ENCODE data around the gene FSIP1.

The FSIP1 gene

GRCh38 chr15:39720081-39720480 lies 62.6 kb downstream of the FSIP1 start:
- no peak for DNase-seq (ENCODE audit: low read depth in 2 of 2)

DNA sequence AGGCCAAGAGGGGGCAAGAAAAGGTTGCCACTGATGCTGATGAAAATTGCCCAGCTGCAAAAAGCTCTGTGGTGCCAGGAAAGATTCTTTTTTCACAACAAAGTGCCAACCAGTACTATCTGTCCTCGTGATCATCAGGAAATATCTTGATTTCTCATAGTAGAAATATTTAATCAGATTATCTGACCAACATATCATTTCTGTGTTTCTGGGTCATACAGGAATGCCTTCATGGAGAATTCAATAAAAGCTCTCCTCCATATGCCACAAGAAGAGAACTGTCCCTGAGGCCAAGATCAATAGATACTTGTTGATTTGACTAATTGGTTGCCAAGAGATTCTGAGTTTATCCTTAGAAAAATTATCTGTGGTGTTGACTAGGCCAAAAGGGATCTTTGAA lies 63.5 kb downstream of the FSIP1 start:
- DNase-seq (ENCODE audit: low read depth in 2 of 2), result no peak

- no peak for DNase-seq (ENCODE audit: low read depth in 2 of 2)
Measured at GRCh38 chr15:39717134-39717533, 65.5 kb downstream of the FSIP1 start.

DNA sequence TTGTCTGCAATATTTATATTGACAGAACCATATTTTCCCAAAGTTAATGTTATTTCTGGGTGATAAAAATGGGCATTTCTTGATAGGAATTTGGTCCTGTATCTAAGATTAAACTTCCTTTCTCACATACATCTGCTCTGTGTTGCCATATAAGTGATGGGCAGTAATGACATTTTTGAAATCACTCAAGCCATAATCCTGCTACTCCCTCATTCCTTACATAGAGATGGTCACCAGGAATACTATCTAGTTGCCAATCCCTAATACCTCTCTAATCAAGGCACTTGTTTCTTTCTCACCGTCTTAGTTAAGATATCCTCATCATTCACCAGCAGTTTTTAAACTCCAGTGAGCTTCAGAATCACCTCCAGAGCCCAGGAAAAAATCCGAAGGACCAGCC lies 68.4 kb downstream of the FSIP1 start:
- DNase-seq (ENCODE audit: low read depth in 2 of 2), result no peak

DNA sequence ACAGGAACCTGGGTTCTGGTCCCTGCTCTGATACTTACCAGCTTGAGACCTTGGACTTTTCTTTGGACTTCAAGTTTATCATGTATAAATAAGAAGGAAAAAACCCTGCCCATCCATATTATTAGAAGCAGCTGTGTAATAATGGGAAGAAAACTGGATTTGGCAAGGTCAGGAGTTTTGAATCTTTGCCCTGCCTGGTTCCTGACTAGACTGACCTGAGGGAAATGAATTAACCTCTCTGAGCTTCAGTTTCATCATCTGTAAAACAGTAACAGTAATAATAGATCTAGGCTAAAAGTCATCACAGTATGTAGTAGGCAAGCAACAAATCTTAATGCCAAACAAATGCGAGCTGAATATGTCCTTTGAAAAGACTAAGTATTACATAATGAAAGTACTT lies 68.8 kb downstream of the FSIP1 start:
- DNase-seq (ENCODE audit: low read depth in 2 of 2), result no peak

GRCh38 chr15:39710681-39711080 lies 72.0 kb downstream of the FSIP1 start:
- DNase-seq (ENCODE audit: low read depth in 2 of 2), result no peak

GRCh38 chr15:39709941-39710340 lies 72.7 kb downstream of the FSIP1 start:
- DNase-seq (ENCODE audit: low read depth in 2 of 2), result no peak

- no peak for DNase-seq (ENCODE audit: low read depth in 2 of 2)
Measured at GRCh38 chr15:39706206-39706605, 76.4 kb downstream of the FSIP1 start.

- no peak for DNase-seq (ENCODE audit: low read depth in 2 of 2)
Measured at GRCh38 chr15:39704689-39705088, 78.0 kb downstream of the FSIP1 start.

DNA sequence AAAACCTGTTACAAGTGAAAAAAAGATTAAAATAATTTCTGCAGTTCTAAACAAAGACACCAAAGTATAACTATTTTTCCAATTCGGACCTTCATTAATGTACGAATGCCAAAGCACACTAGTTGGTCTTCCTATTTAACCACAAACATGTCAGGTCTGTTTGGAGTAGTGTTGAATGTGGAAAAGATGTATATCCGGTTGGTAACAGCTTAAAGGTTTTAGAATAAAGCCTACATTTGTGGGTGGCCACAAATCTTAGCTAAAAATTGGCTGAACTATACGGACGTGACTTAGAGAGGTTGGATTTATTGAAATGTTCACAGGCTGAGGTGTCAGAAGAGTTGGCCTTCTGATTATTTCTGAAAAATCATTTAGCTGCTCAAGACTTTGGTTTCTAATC lies 78.4 kb downstream of the FSIP1 start:
- no peak for DNase-seq (ENCODE audit: low read depth in 2 of 2)

DNA sequence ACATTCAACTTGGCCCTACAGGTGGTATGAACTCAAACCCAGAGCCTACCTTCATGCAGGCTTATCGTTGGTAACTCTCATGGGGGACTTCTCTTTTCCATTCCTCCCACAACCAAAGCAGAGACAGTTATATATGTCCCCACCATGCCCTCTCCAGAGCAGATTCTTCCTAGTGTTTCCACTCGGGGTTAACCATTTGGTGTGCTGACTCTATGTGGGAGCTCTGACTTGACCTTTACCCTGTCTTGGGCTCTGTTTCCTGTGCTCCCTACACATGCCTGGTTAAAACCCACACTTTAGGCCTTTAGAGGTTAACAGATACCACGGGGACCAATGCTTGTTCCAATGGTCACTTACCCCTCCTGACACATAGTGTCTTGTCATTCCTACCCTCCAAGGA lies 80.7 kb downstream of the FSIP1 start:
- no peak for DNase-seq (ENCODE audit: low read depth in 2 of 2)

- no peak for DNase-seq (ENCODE audit: low read depth in 2 of 2)
Measured at GRCh38 chr15:39700375-39700700, 82.3 kb downstream of the FSIP1 start.

DNA sequence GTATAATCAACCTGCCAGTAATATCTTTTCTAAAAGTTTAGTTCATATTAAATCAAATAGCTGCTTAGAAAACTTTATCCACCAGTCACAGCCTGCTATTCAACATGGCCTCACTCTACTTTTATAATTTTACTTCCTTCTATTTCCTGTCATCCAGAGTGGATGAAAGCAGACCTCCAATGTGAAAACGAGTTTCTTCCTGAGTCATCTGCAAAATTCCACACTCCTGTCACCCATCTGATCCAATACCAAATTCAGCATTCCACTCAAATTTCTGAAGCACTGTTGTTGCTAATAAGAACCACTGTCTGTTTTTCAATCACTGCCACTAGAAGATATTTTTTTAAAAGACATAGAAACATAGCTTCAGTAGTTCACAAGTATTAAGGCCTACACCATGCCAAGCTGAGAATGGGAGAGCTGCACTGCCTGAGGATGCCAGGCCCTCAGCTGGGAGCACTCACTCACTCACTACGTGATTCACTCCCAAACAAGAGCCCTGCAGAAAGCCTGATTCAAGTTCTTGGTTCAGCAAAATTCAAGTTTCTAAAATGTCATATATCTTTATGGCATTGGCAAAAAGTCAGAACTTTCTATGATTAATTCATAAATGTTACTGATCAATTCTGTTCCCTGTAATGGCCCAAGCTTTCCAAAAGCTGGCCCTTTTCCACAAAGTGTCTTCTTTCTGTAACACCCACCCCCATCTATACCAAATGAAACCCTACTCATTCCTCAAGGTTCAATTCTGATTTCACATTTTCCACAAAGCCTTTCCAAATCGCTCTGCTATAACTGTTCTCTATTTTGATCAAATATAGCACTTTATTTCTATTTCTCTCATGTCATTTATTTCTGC lies 82.9 kb downstream of the FSIP1 start:
- DNase-seq (ENCODE audit: low read depth in 2 of 2), result no peak

DNA sequence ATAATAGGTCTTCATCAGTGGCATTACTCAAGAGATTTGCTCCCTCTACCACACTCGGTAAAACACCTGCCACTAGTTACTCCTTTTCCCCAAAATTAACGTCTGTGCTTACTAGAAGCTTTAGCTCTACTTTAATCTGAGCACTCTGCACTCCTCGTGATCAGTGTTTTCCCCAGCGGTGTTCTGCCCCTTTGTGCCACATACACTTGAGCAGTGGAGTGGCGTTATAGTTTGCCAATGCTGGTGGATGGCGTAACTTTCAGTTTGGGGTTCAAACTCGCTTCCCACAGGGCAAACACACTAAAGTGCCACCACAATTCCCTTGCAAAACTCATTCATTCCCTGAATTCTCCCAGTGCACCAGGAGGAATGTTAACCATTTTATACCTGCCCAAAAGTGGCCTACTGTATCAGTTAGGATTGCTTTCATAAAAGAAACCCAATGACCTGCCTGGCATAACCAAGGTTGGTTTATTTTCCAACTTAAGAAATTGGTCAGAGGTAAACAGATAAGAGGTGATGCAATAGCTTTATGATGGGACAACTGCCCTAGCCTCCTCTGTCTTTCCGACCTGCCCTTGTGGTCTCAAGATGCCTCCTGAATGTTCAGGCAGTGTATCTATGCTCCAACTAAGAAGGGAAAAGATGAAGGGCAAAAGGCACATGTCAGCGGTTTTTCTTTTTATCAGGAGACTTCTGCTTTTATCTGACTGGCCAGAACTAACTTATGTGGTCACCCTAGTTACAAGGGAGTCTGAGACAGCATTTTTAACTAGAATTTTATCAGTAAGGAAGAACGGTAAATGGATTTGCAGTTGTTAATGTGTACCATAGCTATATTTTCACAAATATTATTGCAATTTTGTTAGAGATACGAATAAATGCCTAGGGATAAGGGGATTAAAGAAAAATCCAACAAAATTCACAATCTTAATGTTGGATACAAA lies 83.9 kb downstream of the FSIP1 start:
- no peak for DNase-seq (ENCODE audit: low read depth in 2 of 2)

DNA sequence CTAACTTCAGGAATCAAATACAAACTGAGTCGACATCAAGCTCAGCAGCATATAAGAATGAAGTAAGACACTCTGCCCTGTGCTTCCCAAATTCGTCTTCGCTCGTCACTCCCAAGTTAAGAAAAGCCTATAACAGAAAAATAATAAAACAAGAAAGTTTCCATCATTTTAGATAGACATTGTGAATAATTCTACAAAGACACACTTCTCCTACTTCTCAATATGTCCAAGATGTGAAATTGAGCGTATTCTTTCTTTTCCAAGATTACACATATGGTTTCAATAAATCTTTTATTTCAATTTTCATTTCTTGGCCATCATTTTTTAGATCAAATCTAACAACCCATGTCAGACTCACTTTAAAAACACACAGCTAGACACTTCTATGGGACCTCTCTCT lies 85.1 kb downstream of the FSIP1 start:
- no peak for DNase-seq (ENCODE audit: low read depth in 2 of 2)

DNA sequence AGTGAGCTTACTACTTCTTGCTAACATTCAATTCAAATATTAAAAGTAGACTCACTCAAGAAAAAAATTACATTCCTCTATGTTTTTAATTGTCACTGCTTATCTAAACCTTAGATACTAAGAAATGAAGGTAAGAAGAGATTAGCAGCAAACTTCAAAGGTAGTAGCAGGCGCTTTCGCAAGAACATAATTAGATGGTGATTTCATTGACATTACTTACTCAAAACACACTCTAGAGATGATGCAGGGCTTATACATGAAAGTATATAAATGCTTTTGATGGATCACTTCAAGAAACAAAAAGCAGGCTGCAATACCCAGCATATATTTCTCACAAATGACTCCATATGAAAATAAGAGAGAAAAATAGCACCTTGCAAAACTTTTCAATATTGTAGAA lies 86.8 kb downstream of the FSIP1 start:
- no peak for DNase-seq (ENCODE audit: low read depth in 2 of 2)

DNA sequence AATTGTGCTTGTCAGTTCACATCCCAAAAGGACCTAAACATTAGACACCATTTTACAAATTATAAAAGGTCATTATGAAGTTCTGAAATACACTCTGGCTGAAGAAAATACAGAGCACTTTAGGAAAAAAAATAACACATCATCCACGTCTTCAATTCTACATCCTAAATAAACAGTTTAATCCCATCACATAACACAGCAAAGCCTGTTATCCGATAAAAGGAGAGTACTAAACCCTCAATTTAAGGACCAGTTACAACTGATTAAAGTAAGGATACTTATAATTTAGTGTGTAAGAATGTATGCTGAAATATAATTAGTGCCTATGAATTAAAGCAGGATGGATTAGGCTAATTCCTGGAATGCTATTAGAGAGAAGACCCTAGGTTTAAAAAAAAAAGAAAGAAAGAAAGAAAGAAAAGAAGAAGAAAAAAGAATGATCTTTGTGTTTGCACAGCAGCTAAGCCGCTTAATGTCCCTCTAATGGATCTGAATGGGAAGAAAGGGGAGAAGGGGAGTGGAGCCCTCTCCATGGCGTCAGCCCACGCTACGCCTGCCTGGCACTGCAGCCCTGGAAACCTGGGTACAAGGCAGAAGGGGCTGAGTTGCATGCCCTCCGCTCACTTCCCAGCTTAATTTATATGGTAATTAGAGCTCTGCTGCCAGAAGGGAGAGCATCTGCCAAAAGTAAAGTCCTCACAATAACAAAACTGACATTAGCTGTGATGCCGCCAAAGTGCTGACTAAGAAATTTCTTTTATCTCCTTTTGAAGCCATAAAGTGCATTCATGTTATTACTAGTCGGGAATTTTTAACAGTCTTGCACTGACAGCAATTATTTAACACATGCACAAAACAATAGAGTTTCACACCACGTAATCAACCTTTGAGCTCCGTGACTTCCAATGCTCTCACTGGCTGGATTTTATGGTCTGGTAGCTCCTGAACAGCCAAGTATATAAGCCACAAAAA lies 90.0 kb downstream of the FSIP1 start:
- DNase-seq (ENCODE audit: low read depth in 2 of 2), result no peak

DNA sequence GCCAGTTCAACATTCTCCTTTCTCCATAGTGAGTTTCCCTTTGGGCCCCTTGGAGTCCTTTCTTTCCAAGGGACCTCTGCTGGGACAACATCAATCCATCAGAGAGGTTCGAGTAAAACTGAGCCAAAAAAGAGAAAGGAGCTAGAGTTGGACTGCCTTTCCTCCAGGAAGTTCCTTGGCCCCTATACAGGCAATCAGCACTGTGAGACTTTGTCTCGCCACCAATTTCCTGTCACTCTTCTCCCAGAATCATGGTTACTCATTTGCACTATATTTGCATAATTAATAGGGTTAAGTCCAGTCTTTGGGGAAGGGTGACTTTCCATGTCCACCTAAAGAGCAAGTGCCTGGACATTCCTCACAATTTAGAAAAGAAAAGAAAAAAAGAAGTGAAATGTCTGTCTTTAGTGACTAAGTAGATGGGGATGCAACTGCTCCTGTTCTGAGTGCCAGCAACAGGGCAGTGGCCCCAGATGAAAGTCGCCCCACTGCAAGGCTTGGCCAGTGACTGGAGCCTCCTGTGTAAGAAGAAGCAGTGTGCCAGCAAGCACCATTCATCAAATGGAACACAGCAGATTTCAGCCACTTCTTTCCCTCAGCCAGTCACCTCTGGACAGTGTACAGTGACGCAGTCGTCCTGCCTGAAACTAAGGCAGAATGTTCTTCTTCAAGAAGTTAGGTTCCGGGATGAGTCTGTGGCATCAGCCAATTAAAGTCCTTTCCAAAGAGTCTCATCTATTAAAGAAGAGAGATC lies 91.6 kb downstream of the FSIP1 start:
- DNase-seq (ENCODE audit: low read depth in 2 of 2), result no peak

- no peak for DNase-seq (ENCODE audit: low read depth in 2 of 2)
Measured at GRCh38 chr15:39687965-39688364, 94.7 kb downstream of the FSIP1 start.

DNA sequence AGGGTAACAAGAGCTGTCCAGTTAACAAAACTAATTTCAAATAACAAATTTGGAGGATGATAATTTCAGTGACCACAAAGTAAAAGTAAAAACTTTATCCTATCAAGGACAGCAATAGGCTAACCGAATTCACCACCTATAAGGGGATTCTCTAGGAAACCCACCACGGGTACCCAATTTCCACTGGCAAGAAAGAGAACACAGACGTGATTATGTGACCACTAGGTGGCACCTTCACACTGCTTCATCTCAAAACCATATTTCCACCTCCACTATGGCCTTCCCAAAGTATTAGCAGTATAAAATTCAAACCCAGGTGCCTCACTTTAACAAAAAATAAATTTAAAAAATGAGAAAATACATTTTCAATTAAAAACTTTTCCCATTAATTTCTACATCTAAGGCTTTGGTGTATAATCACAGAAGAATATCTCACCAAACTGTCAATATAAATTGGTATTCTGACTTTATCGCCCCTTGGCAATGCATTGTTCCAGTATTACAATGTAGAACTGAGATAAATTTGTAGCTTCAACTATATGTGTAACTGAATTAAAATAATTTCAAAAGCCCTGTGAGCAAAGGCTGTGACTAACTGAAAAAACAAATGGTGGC lies 96.5 kb downstream of the FSIP1 start:
- DNase-seq (ENCODE audit: low read depth in 2 of 2), result no peak

GRCh38 chr15:39685367-39685766 lies 97.3 kb downstream of the FSIP1 start:
- no peak for DNase-seq (ENCODE audit: low read depth in 2 of 2)
